Testis (tissue), 2 donors: Measurements from ENCODE around the gene MPRIP.

Source experiments
- POLR2A ChIP-seq: fragments of 450-650 bp; IDR thresholded peaks from one replicate; pipeline ENCODE4 v1.6.1; 2017; ENCODE audit warnings: antibody characterized with exemption, mild to moderate bottlenecking, moderate library complexity
- TF ChIP-seq, protein P1 (sequence below), 3 experiments: fragments of 450-650 bp in 2 of 3; fragments of 200-600 bp in 1 of 3; sonication (generic) in 1 of 3; IDR thresholded peaks; one replicate each; pipeline ENCODE4 v1.5.1; 2016 to 2019; ENCODE audit warnings: antibody characterized with exemption in 3 of 3, mild to moderate bottlenecking in 2 of 3, moderate library complexity in 1 of 3

DNA sequence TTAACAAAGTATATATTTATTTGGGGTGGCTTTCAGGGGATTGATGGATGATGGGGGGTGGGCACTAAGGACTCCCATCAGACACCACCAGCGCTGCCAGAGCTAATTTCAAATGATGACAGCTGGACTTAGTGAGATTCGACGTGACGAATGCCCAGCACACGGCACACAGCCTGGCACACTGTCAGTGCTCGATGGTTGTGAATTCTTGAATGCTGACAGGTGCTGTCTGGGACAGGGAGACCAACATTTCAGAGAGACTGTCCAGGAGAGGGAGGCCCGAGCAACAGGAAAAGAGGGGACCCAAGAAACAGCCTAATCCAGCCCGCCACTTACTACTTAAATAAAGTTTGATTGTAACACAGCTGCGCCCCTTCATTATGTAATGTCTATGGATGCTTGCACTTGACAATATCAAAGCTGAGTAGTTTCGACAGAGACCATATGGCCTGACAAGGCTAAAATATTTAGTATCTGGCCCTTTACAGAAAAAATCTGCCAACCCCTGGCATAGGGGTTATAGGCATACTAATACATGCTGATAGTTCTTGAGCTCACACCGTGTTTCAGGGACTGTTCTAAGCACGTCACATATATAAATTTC is 6.2 kb upstream of the MPRIP start:
- TF ChIP-seq, protein P1, sequence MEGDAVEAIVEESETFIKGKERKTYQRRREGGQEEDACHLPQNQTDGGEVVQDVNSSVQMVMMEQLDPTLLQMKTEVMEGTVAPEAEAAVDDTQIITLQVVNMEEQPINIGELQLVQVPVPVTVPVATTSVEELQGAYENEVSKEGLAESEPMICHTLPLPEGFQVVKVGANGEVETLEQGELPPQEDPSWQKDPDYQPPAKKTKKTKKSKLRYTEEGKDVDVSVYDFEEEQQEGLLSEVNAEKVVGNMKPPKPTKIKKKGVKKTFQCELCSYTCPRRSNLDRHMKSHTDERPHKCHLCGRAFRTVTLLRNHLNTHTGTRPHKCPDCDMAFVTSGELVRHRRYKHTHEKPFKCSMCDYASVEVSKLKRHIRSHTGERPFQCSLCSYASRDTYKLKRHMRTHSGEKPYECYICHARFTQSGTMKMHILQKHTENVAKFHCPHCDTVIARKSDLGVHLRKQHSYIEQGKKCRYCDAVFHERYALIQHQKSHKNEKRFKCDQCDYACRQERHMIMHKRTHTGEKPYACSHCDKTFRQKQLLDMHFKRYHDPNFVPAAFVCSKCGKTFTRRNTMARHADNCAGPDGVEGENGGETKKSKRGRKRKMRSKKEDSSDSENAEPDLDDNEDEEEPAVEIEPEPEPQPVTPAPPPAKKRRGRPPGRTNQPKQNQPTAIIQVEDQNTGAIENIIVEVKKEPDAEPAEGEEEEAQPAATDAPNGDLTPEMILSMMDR (IDR thresholded peaks at IDR 0.05): no peak
- TF ChIP-seq POLR2A: no peak
